Stimulated activated CD4-positive, alpha-beta T cell treated with anti-CD3 and anti-CD28 coated beads, Interleukin-4, amount 100 ng/mL, for 1 hour (primary cell): ENCODE data around the gene ADAMTS2.

Experiments
- DNase-seq: peaks from one replicate; pipeline ENCODE4 v3.0.0-alpha.2; 2020

The ADAMTS2 gene

GRCh38 chr5:179343719-179344430, 1.4 kb downstream of the ADAMTS2 start:
- no peak for DNase-seq

- DNase-seq = no peak
These were observed 2.1 kb downstream of the ADAMTS2 start for GRCh38 chr5:179343021-179343718.

DNA sequence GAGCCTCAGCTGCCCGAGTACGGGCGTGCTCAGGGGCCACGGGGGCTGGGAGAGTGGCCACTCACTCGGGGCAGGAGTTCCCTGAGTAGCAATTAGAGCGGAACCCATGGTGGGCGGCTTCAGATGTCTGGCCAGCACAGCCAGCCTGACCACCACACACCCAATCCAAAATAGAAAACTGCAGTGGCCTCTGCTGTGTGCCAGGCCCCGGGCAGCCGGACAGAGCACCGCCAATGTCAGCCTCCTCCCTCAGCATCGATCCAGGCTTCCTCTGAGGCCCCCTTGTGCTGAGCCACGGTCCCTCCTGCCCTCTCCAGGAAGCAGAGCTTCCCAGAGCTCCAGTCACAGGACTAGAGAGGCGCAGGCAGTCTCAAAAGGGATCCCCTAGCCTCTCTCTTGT, 2.7 kb downstream of the ADAMTS2 start:
- DNase-seq = no peak

- no peak for DNase-seq
These were observed 4.8 kb downstream of the ADAMTS2 start for GRCh38 chr5:179340465-179340864.

GRCh38 chr5:179339996-179340395, 5.3 kb downstream of the ADAMTS2 start:
- no peak for DNase-seq

- DNase-seq = no peak
These were observed 6.2 kb downstream of the ADAMTS2 start for GRCh38 chr5:179339081-179339480.

GRCh38 chr5:179337796-179338676, 7.2 kb downstream of the ADAMTS2 start:
- no peak for DNase-seq

DNA sequence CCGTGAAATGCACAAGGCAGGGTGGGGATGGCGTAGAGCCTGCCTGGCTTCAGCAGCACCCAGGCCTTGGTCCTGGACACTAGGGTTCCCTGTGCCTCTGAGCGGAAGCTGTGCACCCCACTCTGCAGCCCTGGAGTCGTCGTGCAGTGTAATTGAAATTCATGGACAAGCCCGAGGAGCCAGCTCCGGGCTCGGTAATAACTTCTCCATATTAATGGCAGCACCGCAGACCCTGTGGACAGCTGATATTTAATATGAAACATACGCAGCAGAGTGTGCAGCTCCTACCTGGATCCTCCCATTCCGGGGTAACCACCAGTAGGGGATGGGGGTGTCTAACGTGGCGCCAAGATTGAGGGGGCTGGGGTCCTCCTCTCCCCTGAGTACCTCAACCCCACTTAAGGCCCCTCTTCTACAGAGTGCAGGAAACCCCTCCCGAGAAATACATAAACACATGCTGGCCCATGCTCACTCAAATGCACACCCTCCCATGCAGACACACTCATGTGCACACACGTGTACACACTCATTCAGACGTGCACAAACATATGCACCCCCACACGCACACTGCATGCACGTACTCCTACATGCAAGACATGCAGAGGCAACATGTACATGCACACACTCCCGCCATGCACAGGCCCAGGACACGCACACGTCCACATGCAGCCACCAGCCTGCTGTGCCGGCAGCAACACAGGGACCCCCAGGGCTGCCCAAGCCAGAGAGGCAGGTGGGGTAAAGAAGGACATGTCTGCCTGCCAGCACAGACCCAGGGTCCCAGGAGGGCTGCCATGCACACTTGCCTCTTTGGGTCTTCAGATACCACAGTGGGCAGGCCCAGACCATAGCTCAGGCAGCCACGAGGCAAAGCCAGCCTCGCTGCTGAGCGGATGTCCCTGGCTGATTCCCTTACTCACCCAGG, 8.1 kb downstream of the ADAMTS2 start:
- DNase-seq = no peak

GRCh38 chr5:179336126-179336870, 9.0 kb downstream of the ADAMTS2 start:
- DNase-seq = no peak

- DNase-seq = no peak
These were observed 11.2 kb downstream of the ADAMTS2 start for GRCh38 chr5:179333796-179334761.

DNA sequence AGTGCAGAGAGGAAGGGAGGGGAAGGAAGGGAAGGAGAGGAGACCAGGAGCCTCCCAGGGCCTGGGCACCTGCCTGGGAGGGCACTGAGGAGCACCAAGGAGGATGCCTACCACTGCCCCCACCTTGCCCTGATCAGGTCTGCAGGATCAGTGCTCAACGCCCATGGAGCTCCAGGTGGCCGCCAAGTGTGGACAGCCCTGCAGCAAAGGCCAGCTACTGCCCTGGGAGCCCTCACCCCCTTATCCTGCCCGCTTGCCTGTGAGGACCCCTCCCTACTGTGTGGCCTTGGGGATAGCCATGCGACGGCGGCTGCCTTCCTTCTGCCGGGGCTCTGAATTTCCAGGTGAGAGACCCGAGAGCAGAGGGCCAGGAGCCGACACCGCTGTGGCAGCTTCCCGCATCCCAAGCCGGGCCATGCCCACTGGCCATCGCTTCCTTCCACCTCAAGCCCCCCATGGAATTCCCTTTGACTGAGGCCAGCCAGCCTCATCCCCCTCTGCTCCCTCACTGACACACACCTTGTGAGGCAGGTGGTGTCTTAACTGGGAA, 12.4 kb downstream of the ADAMTS2 start:
- DNase-seq = no peak

- no peak for DNase-seq
These were observed 13.5 kb downstream of the ADAMTS2 start for GRCh38 chr5:179331591-179332375.

GRCh38 chr5:179330186-179330900, 14.9 kb downstream of the ADAMTS2 start:
- DNase-seq = no peak

DNA sequence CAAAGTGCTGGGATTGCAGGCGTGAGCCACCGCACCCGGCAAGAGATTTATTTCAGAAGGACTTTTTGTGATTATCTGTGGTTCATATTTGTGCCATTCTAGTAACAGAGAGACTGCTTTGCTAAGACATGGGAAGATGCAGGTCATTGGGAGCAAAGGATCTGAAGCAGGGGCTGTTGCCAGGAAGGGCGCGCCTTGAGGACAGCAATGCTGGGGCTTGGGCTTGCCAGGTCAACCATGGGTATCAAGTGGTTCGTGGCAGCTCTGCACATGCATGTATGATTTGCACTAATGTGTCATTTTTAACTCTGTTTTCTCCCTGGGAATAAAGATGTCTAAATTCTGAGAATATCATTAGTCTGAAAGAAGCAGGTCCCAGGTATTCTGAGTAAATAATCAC, 17.0 kb downstream of the ADAMTS2 start:
- no peak for DNase-seq

GRCh38 chr5:179327021-179327735, 18.1 kb downstream of the ADAMTS2 start:
- no peak for DNase-seq

DNA sequence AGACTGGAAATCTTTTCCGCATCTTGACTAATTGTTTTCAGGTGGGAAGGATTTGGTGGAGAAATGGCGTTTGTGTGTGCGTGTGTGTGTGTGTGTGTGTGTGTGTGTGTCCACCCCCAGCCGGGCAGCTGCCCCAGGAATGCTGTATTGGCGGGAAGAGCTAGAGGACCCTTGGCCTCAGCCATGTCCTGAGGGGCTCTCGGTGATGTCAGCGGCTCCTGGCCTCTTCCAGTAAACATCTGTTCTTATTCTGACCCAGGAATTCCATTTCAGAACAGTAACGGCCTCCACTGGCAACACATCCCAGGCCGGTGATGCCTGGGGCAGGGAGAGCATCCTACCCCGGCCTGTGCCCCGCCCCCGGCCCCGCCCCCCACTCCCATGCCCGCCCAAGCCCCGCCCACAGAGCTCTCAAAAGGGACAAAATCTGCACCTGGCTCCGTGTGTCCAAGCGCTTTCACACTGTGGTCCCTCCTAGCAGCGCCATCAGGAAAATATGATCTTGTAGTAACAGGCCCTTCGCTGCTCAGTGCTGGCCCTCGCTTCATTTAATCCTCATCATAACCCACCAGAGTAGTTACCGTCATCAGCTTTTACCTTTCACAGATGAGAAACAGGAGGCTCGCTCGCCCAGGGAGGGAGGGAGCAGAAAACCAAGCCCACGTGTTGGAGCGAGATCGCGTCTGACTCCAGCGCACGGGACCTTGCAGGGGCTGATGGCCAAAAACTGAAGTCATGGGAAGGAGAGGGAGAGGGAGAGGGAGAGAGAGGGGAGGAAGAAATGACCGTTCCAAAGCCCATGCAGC, 18.9 kb downstream of the ADAMTS2 start:
- no peak for DNase-seq
